Naive thymus-derived CD8-positive, alpha-beta T cell (primary cell): ENCODE results near the gene INSR. TPM values are rescaled to one million over a fixed set of nuclear protein-coding genes. Genes with fewer than 3 reads are reported as not detected.
A peak's percentile ranks its signal among the peaks of the same experiment; 100 is the strongest.
"Not testable (repeated sequence)": the region's sequence is repeated elsewhere in the genome, so short reads cannot be mapped to it uniquely, and the experiment has no call there.

Source experiments
- ATAC-seq, 2 donors: fragments of 150-1000 bp; cut with Tn5 transposase in 1 of 2; sonication (Bioruptor Pico), chemical (Tn5 transposase) in 1 of 2; 1 replicate in 1 of 2; 2 replicates in 1 of 2; pipeline ENCODE4 v1.10.0; 2021; ENCODE audit warnings: mild to moderate bottlenecking in 2 of 2, moderate library complexity in 2 of 2
- POLR2A ChIA-PET: fragments of 350-600 bp; sonication (Branson Sonifier 250); formaldehyde crosslinking; loops from one replicate; lab custom pipeline; 2021; ENCODE audit warnings: antibody characterized with exemption; lab: Charles Lee
- DNase-seq, 10 donors: peaks; one replicate each; pipeline versions ENCODE4 v3.0.0 to v3.0.0-alpha.2; 2020 to 2022
- H3K27ac Mint-ChIP-seq, 10 donors: one replicate each; pipeline ENCODE4 v1.8.0; 2020 to 2022; ENCODE audit warnings: mild to moderate bottlenecking in 10 of 10, mixed read lengths in 10 of 10, moderate library complexity in 4 of 10, inconsistent platforms in 1 of 10
- H3K27me3 Mint-ChIP-seq, 5 donors: one replicate each; pipeline ENCODE4 v1.8.0; 2021 to 2022; ENCODE audit warnings: mixed read lengths in 5 of 5
- H3K36me3 Mint-ChIP-seq, 3 donors: one replicate each; pipeline ENCODE4 v1.8.0; 2020 to 2022; ENCODE audit warnings: mixed read lengths in 3 of 3, mild to moderate bottlenecking in 2 of 3, inconsistent platforms in 1 of 3
- H3K4me1 Mint-ChIP-seq, 4 donors: one replicate each; pipeline ENCODE4 v1.8.0; 2021 to 2022; ENCODE audit warnings: mixed read lengths in 4 of 4
- H3K4me3 Mint-ChIP-seq, 10 donors: one replicate each; pipeline ENCODE4 v1.8.0; 2020 to 2022; ENCODE audit warnings: mild to moderate bottlenecking in 10 of 10, mixed read lengths in 10 of 10, moderate library complexity in 6 of 10, inconsistent platforms in 1 of 10
- H3K9me3 Mint-ChIP-seq, 9 donors: one replicate each; pipeline ENCODE4 v1.8.0; 2020 to 2022; ENCODE audit warnings: mixed read lengths in 9 of 9, mild to moderate bottlenecking in 3 of 9, inconsistent platforms in 1 of 9, moderate library complexity in 1 of 9
- polyA plus RNA-seq, 3 donors: library from polyadenylated mRNA; unstranded; fragments of 300-500 nt; fragmentation: Illumina TruSeq; gene quantifications; one replicate each; pipeline ENCODE4 v1.2.3, GENCODE V29; 2021
- total RNA-seq, 8 experiments: library from RNA in 2 of 8; stranded (reverse) in 2 of 8; gene quantifications; one replicate each; pipeline ENCODE4 v1.2.3 and lab custom pipeline; 2021 to 2026

INSR gene
- total and polyA plus RNA-seq, 5 experiments from 2014 or later = 0.14 to 1.4 (median 0.45) TPM; not detected in 1

DNA sequence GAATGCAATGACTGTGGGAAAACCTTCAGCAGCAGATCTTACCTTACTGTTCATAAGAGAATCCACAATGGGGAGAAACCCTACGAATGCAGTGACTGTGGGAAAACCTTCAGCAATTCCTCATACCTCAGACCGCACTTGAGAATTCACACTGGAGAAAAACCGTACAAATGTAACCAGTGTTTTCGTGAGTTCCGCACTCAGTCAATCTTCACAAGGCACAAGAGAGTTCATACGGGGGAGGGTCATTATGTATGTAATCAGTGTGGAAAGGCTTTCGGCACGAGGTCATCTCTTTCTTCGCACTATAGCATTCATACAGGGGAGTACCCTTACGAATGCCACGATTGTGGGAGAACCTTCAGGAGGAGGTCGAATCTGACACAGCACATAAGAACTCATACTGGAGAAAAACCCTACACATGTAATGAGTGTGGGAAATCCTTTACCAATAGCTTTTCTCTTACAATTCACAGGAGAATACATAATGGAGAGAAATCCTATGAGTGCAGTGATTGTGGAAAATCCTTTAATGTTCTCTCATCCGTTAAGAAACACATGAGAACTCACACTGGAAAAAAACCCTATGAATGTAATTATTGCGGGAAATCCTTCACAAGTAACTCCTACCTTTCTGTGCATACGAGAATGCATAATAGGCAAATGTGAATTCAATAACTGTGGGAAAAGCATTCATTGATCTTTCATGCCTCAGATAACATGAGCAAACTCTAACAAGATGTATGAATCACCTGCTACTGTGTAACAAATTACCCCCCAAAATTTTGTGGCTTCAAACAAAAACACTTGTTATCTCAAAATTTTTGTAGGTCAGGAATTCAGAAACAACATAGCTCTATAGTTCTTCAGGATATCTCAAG, 210.9 kb downstream of the INSR start:
- H3K4me1 Mint-ChIP-seq = peaks cover 0 to 6% (median 3%) of the 10 kb centered on the region in 4 donors
- H3K36me3 Mint-ChIP-seq = peaks cover 52 to 80% (median 72%) of the 10 kb centered on the region in 3 donors
- ATAC-seq (no peak), DNase-seq (peak in 2 of 10 donors; percentile 13 to 30)
- H3K4me3 Mint-ChIP-seq = peak overlapping the region in 1 of 10 donors; percentile 25
- peak overlapping the region in 1 of 10 donors; percentile 20 for H3K27ac Mint-ChIP-seq
- peaks cover 0 to 96% (median 39%) of the 10 kb centered on the region in 9 donors for H3K9me3 Mint-ChIP-seq
- no peaks in the 10 kb centered on the region for H3K27me3 Mint-ChIP-seq
- POLR2A ChIA-PET = interaction anchor here (0.6 to 1.7 kb wide), 2 partner anchors 14 to 748 kb away, joined by 4 to 10 read pairs; partner anchors contain the start of gene ZNF557

DNA sequence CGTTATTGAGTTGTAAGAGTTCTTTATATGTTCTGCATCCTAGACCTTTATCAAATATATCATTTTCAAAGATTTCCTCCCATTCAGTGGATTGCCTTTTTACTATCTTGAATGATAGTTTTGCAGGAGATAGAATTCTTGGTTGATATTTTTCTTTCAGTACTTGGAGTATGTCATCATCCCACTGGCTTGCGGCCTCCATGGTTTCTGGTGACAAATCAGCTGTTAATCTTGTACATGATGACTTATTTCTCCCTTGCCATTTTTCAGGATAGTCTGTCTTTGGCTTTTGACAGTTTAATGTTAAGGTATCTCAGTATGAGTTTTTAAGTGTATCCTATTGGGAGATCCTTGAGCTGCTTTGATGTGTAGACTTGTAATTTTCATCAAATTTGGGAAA, 216.2 kb downstream of the INSR start:
- no peak for DNase-seq
- H3K4me1 Mint-ChIP-seq = peaks cover 0 to 10% (median 5%) of the 10 kb centered on the region in 4 donors
- POLR2A ChIA-PET = interaction anchor here (1.0 to 1.4 kb wide), 3 partner anchors 8 to 22 kb away, joined by 3 to 6 read pairs (median 5); partner anchors contain the start of gene ZNF557
- H3K27ac Mint-ChIP-seq = peak overlapping the region in 1 of 10 donors; percentile 13
- peak overlapping the region in 3 of 10 donors; percentile 12 to 39 (median 33) for H3K4me3 Mint-ChIP-seq
- H3K27me3 Mint-ChIP-seq = no peaks in the 10 kb centered on the region
- H3K9me3 Mint-ChIP-seq = peaks cover 0 to 79% (median 33%) of the 10 kb centered on the region in 9 donors
- ATAC-seq = no peak
- peaks cover 42 to 96% (median 90%) of the 10 kb centered on the region in 3 donors for H3K36me3 Mint-ChIP-seq

DNA sequence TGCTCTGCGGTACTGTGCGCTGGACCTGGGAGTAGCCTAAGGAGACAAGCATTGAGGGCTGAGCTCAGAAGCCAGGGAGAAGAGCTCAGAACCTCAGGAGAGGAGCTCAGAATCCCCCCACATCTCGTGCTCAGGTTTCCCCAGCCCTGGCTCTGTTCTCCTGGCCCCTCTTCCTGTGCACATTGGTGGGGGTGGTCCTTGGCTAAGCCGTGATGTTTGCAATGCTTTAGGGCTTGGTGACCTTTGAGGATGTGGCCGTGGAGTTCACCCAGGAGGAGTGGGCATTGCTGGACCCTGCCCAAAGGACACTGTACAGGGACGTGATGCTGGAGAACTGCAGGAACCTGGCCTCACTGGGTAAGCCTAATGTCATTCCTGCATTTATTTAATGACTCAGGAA, 218.1 kb downstream of the INSR start:
- peaks cover 37 to 92% (median 79%) of the 10 kb centered on the region in 3 donors for H3K36me3 Mint-ChIP-seq
- ATAC-seq (no peak), DNase-seq (no peak)
- no peak overlapping the region for H3K4me3 Mint-ChIP-seq
- no peaks in the 10 kb centered on the region for H3K27me3 Mint-ChIP-seq
- peak overlapping the region in 1 of 10 donors; percentile 40 for H3K27ac Mint-ChIP-seq
- POLR2A ChIA-PET = interaction anchor here (0.6 to 0.7 kb wide), 3 partner anchors 338 to 776 kb away, joined by 3 to 6 read pairs (median 4); no protein-coding TSS in a partner anchor
- peaks cover 7 to 19% (median 11%) of the 10 kb centered on the region in 4 donors for H3K4me1 Mint-ChIP-seq
- H3K9me3 Mint-ChIP-seq = peaks cover 0 to 63% (median 23%) of the 10 kb centered on the region in 9 donors

DNA sequence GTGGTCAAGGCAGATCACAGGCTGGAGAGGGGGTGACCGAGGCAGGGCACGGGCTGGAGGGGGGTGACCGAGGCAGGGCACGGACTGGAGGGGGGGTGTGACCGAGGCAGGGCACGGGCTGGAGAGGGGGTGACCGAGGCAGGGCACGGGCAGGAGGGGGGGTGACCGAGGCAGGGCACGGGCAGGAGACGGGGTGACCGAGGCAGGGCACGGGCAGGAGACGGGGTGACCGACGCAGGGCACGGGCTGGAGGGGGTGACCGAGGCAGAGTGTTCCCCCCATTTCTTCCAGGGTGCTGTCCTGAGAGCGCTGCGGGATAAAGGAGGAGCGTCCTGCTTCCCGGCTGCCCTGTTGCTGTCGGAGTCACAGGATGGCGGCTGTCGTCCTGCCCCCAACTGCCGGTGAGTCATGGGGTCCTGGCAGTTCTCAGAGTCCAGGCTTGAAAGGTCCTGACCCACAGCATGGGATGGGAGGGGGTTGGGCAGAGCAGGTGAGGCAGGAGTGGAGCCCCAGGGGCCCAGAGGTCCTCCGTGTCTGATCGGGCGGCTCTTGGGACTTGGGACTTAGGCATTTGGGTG, 219.4 kb downstream of the INSR start:
- POLR2A ChIA-PET = interaction anchor here (0.7 kb wide), 1 partner anchor 72 kb away, joined by 3 read pairs; no protein-coding TSS in a partner anchor
- H3K4me3 Mint-ChIP-seq = peak overlapping the region in 1 of 10 donors; percentile 17
- H3K27ac Mint-ChIP-seq = no peak overlapping the region
- no peak for ATAC-seq
- no peak for DNase-seq
- no peaks in the 10 kb centered on the region for H3K27me3 Mint-ChIP-seq
- peaks cover 28 to 88% (median 65%) of the 10 kb centered on the region in 3 donors for H3K36me3 Mint-ChIP-seq
- peaks cover 8 to 29% (median 15%) of the 10 kb centered on the region in 4 donors for H3K4me1 Mint-ChIP-seq
- H3K9me3 Mint-ChIP-seq = peaks cover 0 to 49% (median 21%) of the 10 kb centered on the region in 9 donors

DNA sequence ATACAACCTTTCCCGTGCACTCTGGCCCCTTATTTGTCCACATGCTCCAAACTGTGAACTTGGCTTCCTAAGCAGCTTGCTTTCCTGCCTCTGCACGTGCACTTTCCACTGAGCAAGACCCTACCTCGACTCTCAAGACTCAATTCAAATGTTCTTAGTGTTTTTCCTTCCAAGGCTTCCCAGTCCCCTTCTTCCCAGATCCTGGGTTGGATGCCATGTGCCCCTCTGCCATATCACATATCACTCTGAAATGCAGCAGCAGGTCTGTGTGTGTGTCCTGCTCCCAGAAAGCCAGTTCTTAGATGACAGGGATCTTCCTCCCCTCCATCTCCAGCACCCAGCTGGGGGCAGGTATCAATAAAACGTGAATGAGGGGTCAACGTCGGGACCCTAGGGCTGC, 221.7 kb downstream of the INSR start:
- POLR2A ChIA-PET = interaction anchor here (0.7 to 0.9 kb wide), 2 partner anchors 14 to 358 kb away, joined by 3 read pairs; no protein-coding TSS in a partner anchor
- Mint-ChIP-seq H3K4me3 (peak overlapping the region; percentile 17 to 72 (median 54)), H3K4me1 (peaks cover 13 to 31% (median 23%) of the 10 kb centered on the region in 4 donors), H3K36me3 (peaks cover 8 to 69% (median 43%) of the 10 kb centered on the region in 3 donors), H3K27ac (peak overlapping the region in 6 of 10 donors; percentile 40 to 81 (median 68)), H3K9me3 (peaks cover 0 to 28% (median 3%) of the 10 kb centered on the region in 9 donors), H3K27me3 (no peaks in the 10 kb centered on the region)
- no peak for DNase-seq
- ATAC-seq = no peak

DNA sequence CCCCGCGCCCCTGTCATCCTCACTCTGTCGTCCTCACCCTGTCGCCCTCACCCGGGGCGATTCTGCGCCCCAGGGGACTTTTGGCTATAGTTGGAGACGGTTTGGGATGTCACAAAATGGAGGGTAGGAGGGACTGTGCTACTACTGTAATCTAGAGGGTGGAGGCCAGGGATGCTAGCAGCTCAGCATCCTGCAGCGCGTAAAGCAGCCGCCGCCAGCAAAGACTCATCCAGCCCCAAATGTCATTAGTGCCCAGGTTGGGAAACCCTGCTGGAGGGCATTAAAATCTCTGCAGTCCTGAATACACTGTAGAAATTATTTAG, 224.3 kb downstream of the INSR start:
- H3K4me1 Mint-ChIP-seq = peaks cover 11 to 31% (median 23%) of the 10 kb centered on the region in 4 donors
- ATAC-seq (peak; percentile 16 to 34), DNase-seq (peak in 1 of 10 donors; percentile 9)
- H3K36me3 Mint-ChIP-seq = peaks cover 6 to 42% (median 18%) of the 10 kb centered on the region in 3 donors
- no peaks in the 10 kb centered on the region for H3K27me3 Mint-ChIP-seq
- peak overlapping the region; percentile 82 to 97 (median 96) for H3K27ac Mint-ChIP-seq
- H3K9me3 Mint-ChIP-seq = peaks cover 0 to 10% (median 0%) of the 10 kb centered on the region in 9 donors
- POLR2A ChIA-PET = interaction anchor here (0.7 to 2.3 kb wide), 17 partner anchors 8 to 1357 kb away, joined by 3 to 50 read pairs (median 6); partner anchors contain the start of genes ALKBH7, ARHGEF18, CLPP and KHSRP
- H3K4me3 Mint-ChIP-seq = peak overlapping the region; percentile 87 to 98 (median 96)

DNA sequence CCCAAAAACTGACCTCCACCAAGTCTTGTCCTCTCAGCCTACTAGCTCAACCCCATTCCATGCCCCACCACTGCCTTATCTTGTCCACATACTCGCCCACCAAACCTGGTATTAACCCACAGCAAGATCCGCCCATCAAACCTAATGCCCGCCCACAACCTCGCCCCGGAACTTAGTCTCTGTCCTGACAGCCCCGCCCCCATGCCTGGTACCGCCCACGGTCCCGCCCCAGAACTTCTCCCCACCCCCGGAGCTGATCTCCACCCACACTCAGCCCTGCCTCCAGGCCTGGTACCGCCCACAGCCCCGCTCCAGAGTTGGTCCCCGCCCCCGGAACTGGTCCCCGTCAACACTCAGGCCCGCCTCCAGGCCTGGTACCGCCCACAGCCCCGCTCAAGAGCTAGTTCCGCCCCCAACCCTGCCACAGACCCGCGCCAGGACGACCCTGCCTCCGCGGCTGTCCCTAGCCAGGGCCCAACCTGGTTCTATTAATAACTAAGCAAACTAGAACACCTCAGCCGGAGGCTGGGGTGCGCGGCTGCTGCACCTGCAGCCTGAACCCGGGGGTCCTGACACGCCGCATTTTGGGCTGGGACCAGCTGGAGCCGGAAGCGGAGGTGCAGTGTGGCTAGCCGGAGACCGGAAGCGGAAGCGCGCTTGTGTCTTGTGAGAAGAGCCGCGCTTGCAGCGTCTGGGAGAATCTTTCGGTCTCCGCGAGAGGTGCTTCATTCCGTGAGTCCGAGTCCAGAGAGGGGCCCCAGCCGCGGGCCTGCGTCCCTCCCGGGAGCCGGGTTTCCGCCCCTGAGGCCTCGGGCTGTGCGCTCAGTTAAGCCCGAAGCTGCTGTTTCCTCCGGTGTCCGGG, 224.9 kb downstream of the INSR start, which contains the start of gene ZNF557:
TSS of gene ZNF557 (plus strand) at position 662 of the 862 bp plus-strand sequence. CDS start 5,372 bp downstream, outside the sequence.
- peak within 1 kb of the TSS; percentile 87 to 98 (median 96) for H3K4me3 Mint-ChIP-seq
- H3K9me3 Mint-ChIP-seq = peaks cover 0 to 7% (median 0%) of the 10 kb centered on the region in 9 donors
- H3K36me3 Mint-ChIP-seq = peaks cover 6 to 37% (median 15%) of the 10 kb centered on the region in 3 donors
- peak within 1 kb of the TSS; percentile 82 to 97 (median 96) for H3K27ac Mint-ChIP-seq
- H3K27me3 Mint-ChIP-seq = no peaks in the 10 kb centered on the region
- H3K4me1 Mint-ChIP-seq = peaks cover 9 to 29% (median 23%) of the 10 kb centered on the region in 4 donors
- DNase-seq (peak; percentile 98 to 100 (median 99)), ATAC-seq (peak; percentile 93 to 95)
- POLR2A ChIA-PET = interaction anchor here (0.5 to 2.3 kb wide), 18 partner anchors 9 to 834 kb away, joined by 3 to 50 read pairs (median 6); partner anchors contain the start of genes ALKBH7, ARHGEF18, CLPP and KHSRP

DNA sequence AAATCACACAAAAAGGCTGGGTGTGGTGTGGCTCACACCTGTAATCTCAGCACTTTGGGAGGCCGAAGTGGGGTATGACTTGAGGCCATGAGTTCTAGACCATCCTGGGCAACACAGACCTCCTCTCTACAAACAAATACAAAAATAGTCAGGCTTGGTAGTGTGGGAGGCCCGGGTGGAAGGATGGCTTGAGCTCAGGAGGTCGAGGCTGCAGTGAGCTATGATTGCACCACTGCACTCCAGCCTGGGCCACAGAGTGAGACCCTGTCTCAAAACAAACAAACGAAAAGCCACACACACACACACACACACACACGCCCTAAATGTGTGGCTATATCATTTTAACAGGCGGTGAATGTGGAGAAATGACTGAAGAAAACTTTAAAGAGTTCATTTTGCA, 225.6 kb downstream of the INSR start:
- Mint-ChIP-seq H3K9me3 (peaks cover 0 to 2% (median 0%) of the 10 kb centered on the region in 9 donors), H3K27ac (peak overlapping the region; percentile 82 to 97 (median 96)), H3K4me3 (peak overlapping the region; percentile 87 to 98 (median 96)), H3K27me3 (no peaks in the 10 kb centered on the region), H3K4me1 (peaks cover 9 to 26% (median 22%) of the 10 kb centered on the region in 4 donors), H3K36me3 (peaks cover 6 to 30% (median 11%) of the 10 kb centered on the region in 3 donors)
- POLR2A ChIA-PET = interaction anchor here (0.5 to 2.3 kb wide), 12 partner anchors 15 to 707 kb away, joined by 3 to 50 read pairs (median 6); partner anchors contain the start of genes ALKBH7, ARHGEF18, CLPP and KHSRP
- DNase-seq (no peak), ATAC-seq (no peak)

DNA sequence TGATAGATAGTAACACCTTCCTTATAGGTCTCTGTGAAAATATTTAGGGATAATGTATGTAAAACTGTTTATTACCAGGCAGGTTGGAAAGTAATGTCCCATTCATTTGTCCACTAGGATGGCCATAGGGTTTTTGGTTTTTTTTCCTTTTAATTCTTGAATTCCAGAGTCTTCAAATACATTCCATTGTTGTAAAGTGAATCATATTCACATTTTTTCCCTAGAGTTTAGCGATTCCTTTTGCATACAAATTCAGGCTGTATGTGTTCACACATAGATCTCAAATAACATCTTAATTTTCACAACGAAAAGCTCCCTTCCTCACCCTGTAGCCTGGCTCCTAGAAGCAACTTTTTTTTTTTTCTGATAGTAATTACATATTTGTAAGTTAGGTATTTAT, 226.5 kb downstream of the INSR start:
- H3K36me3 Mint-ChIP-seq = peaks cover 5 to 26% (median 5%) of the 10 kb centered on the region in 3 donors
- no peaks in the 10 kb centered on the region for H3K27me3 Mint-ChIP-seq
- H3K27ac Mint-ChIP-seq = peak overlapping the region in 1 of 10 donors; percentile 61
- ATAC-seq (no peak), DNase-seq (no peak)
- H3K9me3 Mint-ChIP-seq = peaks cover 0 to 2% (median 0%) of the 10 kb centered on the region in 9 donors
- peaks cover 9 to 25% (median 21%) of the 10 kb centered on the region in 4 donors for H3K4me1 Mint-ChIP-seq
- H3K4me3 Mint-ChIP-seq = peak overlapping the region in 1 of 10 donors; percentile 36
- POLR2A ChIA-PET = interaction anchor here (0.6 kb wide), 1 partner anchor 115 kb away, joined by 4 read pairs; no protein-coding TSS in a partner anchor

DNA sequence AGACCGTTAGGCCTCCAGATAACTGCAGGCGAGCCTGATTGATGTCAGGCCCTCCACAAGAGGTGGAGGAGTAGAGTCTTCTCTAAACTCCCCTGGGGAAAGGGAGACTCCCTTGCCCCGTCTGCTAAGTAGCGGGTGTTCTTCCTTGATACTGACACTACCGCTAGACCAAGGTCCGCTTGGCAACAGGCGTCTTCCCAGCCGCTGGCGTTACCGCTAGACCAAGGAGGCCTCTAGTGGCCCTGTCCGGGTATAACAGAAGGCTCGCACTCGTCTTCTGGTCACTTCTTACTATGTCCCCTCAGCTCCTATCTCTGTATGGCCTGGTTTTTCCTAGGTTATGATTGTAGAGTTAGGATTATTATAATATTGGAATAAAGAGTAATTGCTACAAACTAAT, 227.1 kb downstream of the INSR start:
- POLR2A ChIA-PET, H3K27ac Mint-ChIP-seq, H3K27me3 Mint-ChIP-seq, DNase-seq, H3K9me3 Mint-ChIP-seq, H3K4me3 Mint-ChIP-seq, ATAC-seq: not testable (repeated sequence)
- peaks cover 0 to 20% (median 0%) of the 10 kb centered on the region in 3 donors for H3K36me3 Mint-ChIP-seq
- H3K4me1 Mint-ChIP-seq = peaks cover 4 to 19% (median 15%) of the 10 kb centered on the region in 4 donors
